Smooth muscle cell (in vitro differentiated cells): ENCODE measurements around the gene ANKRD29. TPM values are rescaled to one million over a fixed set of nuclear protein-coding genes. Genes with fewer than 3 reads are reported as not detected.

Source experiments
- DNase-seq: peaks from one replicate; lab custom pipeline; 2025; ENCODE audit not compliant: unreplicated experiment; lab: John Stamatoyannopoulos, UW
- H2AFZ ChIP-seq: fragments of 200-600 bp; sonication (generic); 2 replicates; pipeline ENCODE4 v1.6.0; 2016; ENCODE audit warnings: antibody characterized with exemption, low read depth, mild to moderate bottlenecking
- H3F3A ChIP-seq: fragments of 200-600 bp; sonication (generic); 2 replicates; pipeline ENCODE4 v1.6.0; 2017; ENCODE audit warnings: antibody characterized with exemption, low read depth
- H3K27ac ChIP-seq: fragments of 200-600 bp; sonication (generic); 2 replicates; pipeline ENCODE4 v1.5.1; 2016; ENCODE audit warnings: low read depth, mild to moderate bottlenecking
- H3K27me3 ChIP-seq: fragments of 200-600 bp; sonication (generic); 2 replicates; pipeline ENCODE4 v1.6.1; 2016; ENCODE audit warnings: low read depth, mild to moderate bottlenecking
- H3K36me3 ChIP-seq: fragments of 200-600 bp; sonication (generic); 2 replicates; pipeline ENCODE4 v1.5.1; 2016; ENCODE audit warnings: low read depth
- H3K4me1 ChIP-seq: fragments of 200-600 bp; sonication (generic); 2 replicates; pipeline ENCODE4 v1.5.1; 2016; ENCODE audit warnings: low read depth
- H3K4me2 ChIP-seq: fragments of 200-600 bp; sonication (generic); 2 replicates; pipeline ENCODE4 v1.6.0; 2016; ENCODE audit warnings: mild to moderate bottlenecking
- H3K4me3 ChIP-seq: fragments of 200-600 bp; sonication (generic); 2 replicates; pipeline ENCODE4 v1.5.1; 2016; ENCODE audit warnings: mild to moderate bottlenecking
- H3K79me2 ChIP-seq: fragments of 200-600 bp; sonication (generic); 2 replicates; pipeline ENCODE4 v1.6.0; 2016; ENCODE audit warnings: low read depth, mild to moderate bottlenecking
- H3K9ac ChIP-seq: fragments of 200-600 bp; sonication (generic); 2 replicates; pipeline ENCODE4 v1.6.0; 2016; ENCODE audit warnings: low read depth
- H3K9me3 ChIP-seq: fragments of 200-600 bp; sonication (generic); replicated peaks from 2 replicates; pipeline ENCODE4 v1.5.1; 2016; ENCODE audit warnings: low read depth
- H4K20me1 ChIP-seq: fragments of 200-600 bp; sonication (generic); 2 replicates; pipeline ENCODE4 v1.6.0; 2016; ENCODE audit warnings: low read depth
- WGBS: methylation state at CpG from one replicate; pipeline ENCODE4 v1.1.7; 2016; ENCODE audit warnings: low lambda C conversion rate; 5-methylcytosine and 5-hydroxymethylcytosine counted together
- polyA plus RNA-seq: library from polyadenylated mRNA; unstranded; fragments of >200 nt; fragmentation: Nextera tagmentation; extraction: Ambion mirVana; gene quantifications from 2 replicates; pipeline ENCODE4 v1.2.1, GENCODE V29; 2016
- total RNA-seq: library from RNA; depleted of rRNA; stranded (reverse); fragments of >200 nt; gene quantifications from 2 replicates; pipeline ENCODE4 v1.2.3, GENCODE V29; 2014
- TF ChIP-seq, protein P1 (sequence below): fragments of 200-600 bp; sonication (generic); IDR thresholded peaks from 2 replicates; pipeline ENCODE4 v1.5.1; 2017; ENCODE audit warnings: borderline replicate concordance, mild to moderate bottlenecking, antibody characterized with exemption; ENCODE audit not compliant: insufficient read depth, poor library complexity, severe bottlenecking

ANKRD29 gene
- total and polyA plus RNA-seq, 2 experiments from 2014 or later, result 0.36 TPM; not detected in 1

DNA sequence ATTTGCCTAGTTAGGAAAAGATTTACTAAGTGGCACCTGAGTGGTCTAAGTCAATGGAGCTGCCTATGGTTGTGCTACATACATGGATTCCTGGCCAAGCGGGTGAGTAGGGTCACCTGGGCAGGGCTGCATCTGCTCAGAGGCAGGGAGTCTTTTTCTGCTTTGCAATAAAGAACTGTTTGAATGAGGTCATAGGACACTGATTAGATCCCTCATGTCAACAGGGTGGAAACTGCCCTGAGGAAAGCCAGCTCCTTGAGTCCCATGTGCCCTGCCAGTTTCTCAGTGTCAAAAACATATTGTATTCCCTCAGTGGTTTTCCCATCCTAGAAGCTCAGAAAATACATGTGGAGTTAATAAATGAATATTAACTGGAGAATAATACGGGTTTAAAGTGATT is 31.1 kb upstream of the ANKRD29 start:
- no peaks in the 10 kb centered on the region for H3K36me3 ChIP-seq
- no peak overlapping the region for H3K4me2 ChIP-seq
- 87% methylated on average over 2 of the region's 2 CpGs for WGBS

DNA sequence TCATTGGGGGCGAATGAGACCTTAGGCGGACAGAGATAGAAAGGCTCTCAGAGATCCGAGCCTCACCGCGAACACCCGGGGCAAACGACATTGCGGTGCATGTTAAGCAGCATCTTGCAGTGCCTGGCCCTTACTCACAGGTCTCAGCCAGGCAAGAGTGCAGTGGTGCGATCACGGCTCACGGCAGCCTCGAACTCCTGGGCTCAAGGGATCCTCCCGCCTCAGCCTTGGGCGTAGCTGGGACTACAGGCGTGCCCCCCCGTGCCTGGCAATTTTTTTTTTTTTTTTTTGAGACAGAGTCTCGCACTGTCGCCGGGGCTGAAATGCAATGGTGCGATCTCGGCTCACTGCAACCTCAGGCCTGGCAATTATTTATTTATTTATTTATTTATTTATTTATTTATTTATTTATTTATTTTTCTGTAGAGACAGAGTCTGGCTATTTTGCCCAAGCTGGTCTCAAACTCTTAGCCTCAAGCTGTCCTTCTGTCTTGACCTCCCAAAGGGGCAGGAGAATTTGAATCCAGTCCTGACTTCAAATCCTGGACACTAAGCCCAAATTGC is 27.9 kb upstream of the ANKRD29 start:
- WGBS, result 58% methylated on average over 21 of the region's 21 CpGs
- TF ChIP-seq, protein P1, sequence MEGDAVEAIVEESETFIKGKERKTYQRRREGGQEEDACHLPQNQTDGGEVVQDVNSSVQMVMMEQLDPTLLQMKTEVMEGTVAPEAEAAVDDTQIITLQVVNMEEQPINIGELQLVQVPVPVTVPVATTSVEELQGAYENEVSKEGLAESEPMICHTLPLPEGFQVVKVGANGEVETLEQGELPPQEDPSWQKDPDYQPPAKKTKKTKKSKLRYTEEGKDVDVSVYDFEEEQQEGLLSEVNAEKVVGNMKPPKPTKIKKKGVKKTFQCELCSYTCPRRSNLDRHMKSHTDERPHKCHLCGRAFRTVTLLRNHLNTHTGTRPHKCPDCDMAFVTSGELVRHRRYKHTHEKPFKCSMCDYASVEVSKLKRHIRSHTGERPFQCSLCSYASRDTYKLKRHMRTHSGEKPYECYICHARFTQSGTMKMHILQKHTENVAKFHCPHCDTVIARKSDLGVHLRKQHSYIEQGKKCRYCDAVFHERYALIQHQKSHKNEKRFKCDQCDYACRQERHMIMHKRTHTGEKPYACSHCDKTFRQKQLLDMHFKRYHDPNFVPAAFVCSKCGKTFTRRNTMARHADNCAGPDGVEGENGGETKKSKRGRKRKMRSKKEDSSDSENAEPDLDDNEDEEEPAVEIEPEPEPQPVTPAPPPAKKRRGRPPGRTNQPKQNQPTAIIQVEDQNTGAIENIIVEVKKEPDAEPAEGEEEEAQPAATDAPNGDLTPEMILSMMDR, result no peak
- H3K79me2 ChIP-seq, result no peaks in the 10 kb centered on the region
- H3K27me3 ChIP-seq, result peaks cover 52% of the 10 kb centered on the region
- no peak overlapping the region for H2AFZ ChIP-seq
- H4K20me1 ChIP-seq, result no peaks in the 10 kb centered on the region
- H3K27ac ChIP-seq, result no peak overlapping the region
- peak overlapping the region; percentile 59 for H3K4me3 ChIP-seq
- H3K36me3 ChIP-seq, result no peaks in the 10 kb centered on the region
- no peak for DNase-seq
- H3F3A ChIP-seq, result peaks cover 8% of the 10 kb centered on the region
- H3K4me2 ChIP-seq, result peak overlapping the region; percentile 93
- H3K9me3 ChIP-seq, result no peaks in the 10 kb centered on the region
- no peak overlapping the region for H3K9ac ChIP-seq
- peaks cover 7% of the 10 kb centered on the region for H3K4me1 ChIP-seq

More for the DNA sequence above, 31.1 kb upstream of the ANKRD29 start:
- Histone ChIP-seq H3K4me1 (peaks cover 4% of the 10 kb centered on the region), H3K79me2 (no peaks in the 10 kb centered on the region), H3K4me3 (no peak overlapping the region), H3K27me3 (peaks cover 26% of the 10 kb centered on the region), H2AFZ (no peak overlapping the region), H3K27ac (no peak overlapping the region), H4K20me1 (no peaks in the 10 kb centered on the region), H3K9ac (no peak overlapping the region), H3K9me3 (no peaks in the 10 kb centered on the region), H3F3A (peaks cover 8% of the 10 kb centered on the region)
- TF ChIP-seq, protein P1, result no peak
- DNase-seq, result no peak

DNA sequence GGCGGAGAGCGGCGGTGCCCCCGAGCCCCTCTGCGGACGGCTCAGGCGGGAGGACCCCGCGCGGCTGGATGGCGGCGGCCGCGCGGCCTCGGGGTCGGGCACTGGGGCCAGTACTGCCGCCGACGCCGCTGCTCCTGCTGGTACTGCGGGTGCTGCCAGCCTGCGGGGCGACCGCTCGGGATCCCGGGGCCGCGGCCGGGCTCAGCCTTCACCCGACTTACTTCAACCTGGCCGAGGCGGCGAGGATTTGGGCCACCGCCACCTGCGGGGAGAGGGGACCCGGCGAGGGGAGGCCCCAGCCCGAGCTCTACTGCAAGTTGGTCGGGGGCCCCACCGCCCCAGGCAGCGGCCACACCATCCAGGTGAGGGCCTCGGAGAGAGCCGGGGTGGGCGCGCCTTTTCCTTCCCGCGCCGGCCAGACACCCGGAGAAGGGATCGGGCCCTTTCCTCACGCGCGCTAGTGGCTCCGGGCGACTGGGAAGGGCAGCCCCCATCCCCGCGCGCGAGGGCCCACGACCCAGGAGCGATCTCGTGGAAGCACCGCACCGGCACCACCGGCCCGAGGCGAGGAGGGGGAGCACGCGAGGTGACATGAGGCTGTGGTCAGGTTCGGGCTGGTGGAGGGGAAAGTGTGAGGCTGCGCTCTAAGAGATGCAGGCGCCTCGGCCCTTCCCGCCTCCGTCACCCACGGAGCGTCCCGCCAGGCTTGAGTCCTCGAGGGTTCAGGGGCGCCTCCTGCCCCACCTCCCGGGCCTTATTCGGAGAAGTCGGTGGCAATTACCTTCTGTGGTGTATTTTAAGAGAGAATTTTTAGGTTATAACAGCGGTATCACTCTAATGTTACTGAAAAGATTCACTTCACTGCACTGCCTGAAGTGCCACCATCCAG is 27.1 kb upstream of the ANKRD29 start:
- peak overlapping the region; percentile 59 for H3K4me3 ChIP-seq
- WGBS, result 5% methylated on average over 62 of the region's 85 CpGs
- H3K9me3 ChIP-seq, result no peaks in the 10 kb centered on the region
- no peaks in the 10 kb centered on the region for H3K79me2 ChIP-seq
- DNase-seq, result no peak
- H3F3A ChIP-seq, result peaks cover 8% of the 10 kb centered on the region
- TF ChIP-seq, protein P1, result no peak
- H3K36me3 ChIP-seq, result no peaks in the 10 kb centered on the region
- peaks cover 52% of the 10 kb centered on the region for H3K27me3 ChIP-seq
- peak overlapping the region; percentile 93 for H3K4me2 ChIP-seq
- H2AFZ ChIP-seq, result peak overlapping the region; percentile 35
- H3K4me1 ChIP-seq, result peaks cover 7% of the 10 kb centered on the region
- no peaks in the 10 kb centered on the region for H4K20me1 ChIP-seq
- no peak overlapping the region for H3K27ac ChIP-seq
- H3K9ac ChIP-seq, result no peak overlapping the region
